Measurements from ENCODE around the gene TLE1.

The TLE1 gene

GRCh38 chr9:81666123-81666522, 23.2 kb downstream of the TLE1 start:
- Histone ChIP-seq H2AFZ (ENCODE audit: low read length) (no peak overlapping the region), H3K9me3 (ENCODE audit: low read length) (no peaks in the 10 kb centered on the region), H3F3A (ENCODE audit: insufficient read depth, low read length) (no peaks in the 10 kb centered on the region), H3K79me2 (ENCODE audit: insufficient read depth, low read length) (no peaks in the 10 kb centered on the region), H3K4me3 (ENCODE audit: low read depth, low read length, poor library complexity, severe bottlenecking) (no peak overlapping the region), H3K4me2 (ENCODE audit: low read length) (no peak overlapping the region), H4K20me1 (ENCODE audit: insufficient read depth, low read length) (no peaks in the 10 kb centered on the region), H3K27me3 (ENCODE audit: insufficient read depth, low read length) (no peaks in the 10 kb centered on the region), H3K9ac (ENCODE audit: low read length) (no peak overlapping the region), H3K36me3 (ENCODE audit: insufficient read depth, low read length) (no peaks in the 10 kb centered on the region; the same call in 1 of the 2 replicates), H3K9me2 (ENCODE audit: low read depth, low read length) (no peaks in the 10 kb centered on the region), H3K27ac (ENCODE audit: low read depth, low read length, poor library complexity, severe bottlenecking) (no peak overlapping the region), H3K4me1 (ENCODE audit: insufficient read depth, low read length, severe bottlenecking) (peaks cover 15% of the 10 kb centered on the region)
- TF ChIP-seq, protein P1, sequence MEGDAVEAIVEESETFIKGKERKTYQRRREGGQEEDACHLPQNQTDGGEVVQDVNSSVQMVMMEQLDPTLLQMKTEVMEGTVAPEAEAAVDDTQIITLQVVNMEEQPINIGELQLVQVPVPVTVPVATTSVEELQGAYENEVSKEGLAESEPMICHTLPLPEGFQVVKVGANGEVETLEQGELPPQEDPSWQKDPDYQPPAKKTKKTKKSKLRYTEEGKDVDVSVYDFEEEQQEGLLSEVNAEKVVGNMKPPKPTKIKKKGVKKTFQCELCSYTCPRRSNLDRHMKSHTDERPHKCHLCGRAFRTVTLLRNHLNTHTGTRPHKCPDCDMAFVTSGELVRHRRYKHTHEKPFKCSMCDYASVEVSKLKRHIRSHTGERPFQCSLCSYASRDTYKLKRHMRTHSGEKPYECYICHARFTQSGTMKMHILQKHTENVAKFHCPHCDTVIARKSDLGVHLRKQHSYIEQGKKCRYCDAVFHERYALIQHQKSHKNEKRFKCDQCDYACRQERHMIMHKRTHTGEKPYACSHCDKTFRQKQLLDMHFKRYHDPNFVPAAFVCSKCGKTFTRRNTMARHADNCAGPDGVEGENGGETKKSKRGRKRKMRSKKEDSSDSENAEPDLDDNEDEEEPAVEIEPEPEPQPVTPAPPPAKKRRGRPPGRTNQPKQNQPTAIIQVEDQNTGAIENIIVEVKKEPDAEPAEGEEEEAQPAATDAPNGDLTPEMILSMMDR (IDR thresholded peaks at IDR 0.05; ENCODE audit: low read length) = no peak
- TF ChIP-seq EZH2 (IDR thresholded peaks at IDR 0.05; ENCODE audit: borderline replicate concordance, low read length) = no peak

GRCh38 chr9:81665322-81665871, 23.9 kb downstream of the TLE1 start:
- no peaks in the 10 kb centered on the region for H3F3A ChIP-seq (ENCODE audit: insufficient read depth, low read length)
- H3K79me2 ChIP-seq (ENCODE audit: insufficient read depth, low read length) = no peaks in the 10 kb centered on the region
- no peak overlapping the region for H3K4me3 ChIP-seq (ENCODE audit: low read depth, low read length, poor library complexity, severe bottlenecking)
- no peaks in the 10 kb centered on the region for H4K20me1 ChIP-seq (ENCODE audit: insufficient read depth, low read length)
- no peak overlapping the region for H3K9ac ChIP-seq (ENCODE audit: low read length)
- H3K9me2 ChIP-seq (ENCODE audit: low read depth, low read length) = no peaks in the 10 kb centered on the region
- no peaks in the 10 kb centered on the region for H3K9me3 ChIP-seq (ENCODE audit: low read length)
- peaks cover 15% of the 10 kb centered on the region for H3K4me1 ChIP-seq (ENCODE audit: insufficient read depth, low read length, severe bottlenecking)
- no peaks in the 10 kb centered on the region; the same call in 1 of the 2 replicates for H3K36me3 ChIP-seq (ENCODE audit: insufficient read depth, low read length)
- H3K27ac ChIP-seq (ENCODE audit: low read depth, low read length, poor library complexity, severe bottlenecking) = no peak overlapping the region
- no peak overlapping the region for H2AFZ ChIP-seq (ENCODE audit: low read length)
- H3K27me3 ChIP-seq (ENCODE audit: insufficient read depth, low read length) = no peaks in the 10 kb centered on the region
- TF ChIP-seq, protein P1 (IDR thresholded peaks at IDR 0.05; ENCODE audit: low read length) = no peak
- no peak for TF ChIP-seq EZH2 (IDR thresholded peaks at IDR 0.05; ENCODE audit: borderline replicate concordance, low read length)
- H3K4me2 ChIP-seq (ENCODE audit: low read length) = no peak overlapping the region; the same call in 1 of the 2 replicates

GRCh38 chr9:81664638-81665222, 24.6 kb downstream of the TLE1 start:
- H3K9me2 ChIP-seq (ENCODE audit: low read depth, low read length) = no peaks in the 10 kb centered on the region
- H2AFZ ChIP-seq (ENCODE audit: low read length) = no peak overlapping the region
- H3K79me2 ChIP-seq (ENCODE audit: insufficient read depth, low read length) = no peaks in the 10 kb centered on the region
- TF ChIP-seq, protein P1 (IDR thresholded peaks at IDR 0.05; ENCODE audit: low read length) = no peak
- no peak for TF ChIP-seq EZH2 (IDR thresholded peaks at IDR 0.05; ENCODE audit: borderline replicate concordance, low read length)
- H3K4me1 ChIP-seq (ENCODE audit: insufficient read depth, low read length, severe bottlenecking) = peaks cover 15% of the 10 kb centered on the region
- H3K9ac ChIP-seq (ENCODE audit: low read length) = no peak overlapping the region
- H3K9me3 ChIP-seq (ENCODE audit: low read length) = no peaks in the 10 kb centered on the region
- H3K4me2 ChIP-seq (ENCODE audit: low read length) = no peak overlapping the region; the same call in 1 of the 2 replicates
- H3K27ac ChIP-seq (ENCODE audit: low read depth, low read length, poor library complexity, severe bottlenecking) = no peak overlapping the region
- H3K4me3 ChIP-seq (ENCODE audit: low read depth, low read length, poor library complexity, severe bottlenecking) = no peak overlapping the region
- no peaks in the 10 kb centered on the region for H3K27me3 ChIP-seq (ENCODE audit: insufficient read depth, low read length)
- no peaks in the 10 kb centered on the region for H4K20me1 ChIP-seq (ENCODE audit: insufficient read depth, low read length)
- no peaks in the 10 kb centered on the region for H3F3A ChIP-seq (ENCODE audit: insufficient read depth, low read length)
- H3K36me3 ChIP-seq (ENCODE audit: insufficient read depth, low read length) = no peaks in the 10 kb centered on the region; the same call in 1 of the 2 replicates
